ENCODE results near the gene DENND5B. TPM values are rescaled to one million over a fixed set of nuclear protein-coding genes. Genes with fewer than 3 reads are reported as not detected.
"Not testable (repeated sequence)": the region's sequence is repeated elsewhere in the genome, so short reads cannot be mapped to it uniquely, and the experiment has no call there.

The DENND5B gene
- total and polyA plus RNA-seq, 11 donors = 8.2 to 58.9 (median 44.0) TPM

- WGBS, 4 donors = 52 to 59% (median 57%) methylated on average over 2 of the region's 2 CpGs
- DNase-seq (no peak), ATAC-seq (no peak)
- no peak overlapping the region for H3K27ac ChIP-seq
- H3K9me3 ChIP-seq = no peaks in the 10 kb centered on the region
- H3K27me3 ChIP-seq = no peaks in the 10 kb centered on the region
- no peak overlapping the region for H3K4me3 ChIP-seq
- H3K4me1 ChIP-seq = no peaks in the 10 kb centered on the region
- intact Hi-C loops (cut with DNase I) = no loop called here
- no peak for TF ChIP-seq CTCF (IDR thresholded peaks at IDR 0.05)
- TF ChIP-seq POLR2A (IDR thresholded peaks at IDR 0.05) = no peak
- peaks cover 0 to 79% (median 43%) of the 10 kb centered on the region in 9 donors for H3K36me3 ChIP-seq
Measured at GRCh38 chr12:31386364-31386777, 204.6 kb downstream of the DENND5B start.

GRCh38 chr12:31377210-31377609 is 213.7 kb downstream of the DENND5B start:
- DNase-seq; H3K27me3 ChIP-seq; H3K9me3 ChIP-seq; H3K4me3 ChIP-seq; H3K4me1 ChIP-seq; H3K36me3 ChIP-seq; intact Hi-C loops (cut with DNase I); H3K27ac ChIP-seq; ATAC-seq: not testable (repeated sequence)
- WGBS, 4 donors = 82 to 93% (median 86%) methylated on average over 8 of the region's 8 CpGs

GRCh38 chr12:31375422-31375821 is 215.5 kb downstream of the DENND5B start:
- H3K4me3 ChIP-seq; ATAC-seq; H3K36me3 ChIP-seq; DNase-seq; H3K27me3 ChIP-seq; H3K4me1 ChIP-seq; H3K9me3 ChIP-seq; H3K27ac ChIP-seq; intact Hi-C loops (cut with DNase I): not testable (repeated sequence)
- WGBS, 4 donors = 83 to 89% (median 87%) methylated on average over 6 of the region's 6 CpGs

GRCh38 chr12:31371256-31371620 is 219.7 kb downstream of the DENND5B start:
- no peak for TF ChIP-seq CTCF (IDR thresholded peaks at IDR 0.05)
- TF ChIP-seq POLR2A (IDR thresholded peaks at IDR 0.05) = no peak
- Histone ChIP-seq H3K9me3 (no peaks in the 10 kb centered on the region), H3K36me3 (no peaks in the 10 kb centered on the region), H3K27ac (no peak overlapping the region), H3K27me3 (no peaks in the 10 kb centered on the region), H3K4me3 (no peak overlapping the region), H3K4me1 (peaks cover 0 to 20% (median 8%) of the 10 kb centered on the region in 12 donors)
- no peak for DNase-seq
- intact Hi-C loops (cut with DNase I) = no loop called here
- ATAC-seq = no peak
- WGBS, 4 donors = 95 to 98% (median 97%) methylated on average over 2 of the region's 2 CpGs

GRCh38 chr12:31370531-31371255 is 220.2 kb downstream of the DENND5B start:
- TF ChIP-seq CTCF (IDR thresholded peaks at IDR 0.05) = no peak
- no peak for TF ChIP-seq POLR2A (IDR thresholded peaks at IDR 0.05)

More at GRCh38 chr12:31370531-31371255, 220.2 kb downstream of the DENND5B start:
- 55 to 65% (median 57%) methylated on average over 10 of the region's 10 CpGs for WGBS, 4 donors
- Histone ChIP-seq H3K4me3 (peak overlapping the region in 10 of 12 donors; percentile 33 to 52 (median 41)), H3K9me3 (no peaks in the 10 kb centered on the region), H3K27me3 (no peaks in the 10 kb centered on the region), H3K36me3 (no peaks in the 10 kb centered on the region), H3K27ac (peak overlapping the region in 1 of 12 donors; percentile 17), H3K4me1 (peaks cover 0 to 20% (median 8%) of the 10 kb centered on the region in 12 donors)
- ATAC-seq = peak in 2 of 4 donors; percentile 14 to 46
- intact Hi-C loops (cut with DNase I) = no loop called here
- DNase-seq = no peak

Measured in heart left ventricle (tissue), 16 donors.